Activated T-cell treated with anti-CD3 and anti-CD28 coated beads, Interleukin-2, amount 50 U/mL, for 72 hours (primary cell): ENCODE measurements around the gene CCDC92B. TPM values are rescaled to one million over a fixed set of nuclear protein-coding genes. Genes with fewer than 3 reads are reported as not detected.
"Not testable (repeated sequence)": the region's sequence is repeated elsewhere in the genome, so short reads cannot be mapped to it uniquely, and the experiment has no call there.

Experiments used
- ATAC-seq, 2 donors: fragments of 150-1000 bp; cut with Tn5 transposase; replicated peaks in 1 of 2; 2 replicates each; pipeline ENCODE4 v1.10.0; 2021; ENCODE audit warnings: moderate library complexity in 2 of 2, mild to moderate bottlenecking in 1 of 2
- DNase-seq, 2 donors: peaks; one replicate each; pipeline ENCODE4 v3.0.0; 2021 to 2022; ENCODE audit warnings: mixed read lengths in 1 of 2
- H3K27ac Mint-ChIP-seq: one replicate; pipeline ENCODE4 v1.8.0; 2022; ENCODE audit warnings: mild to moderate bottlenecking, moderate library complexity, mixed read lengths
- H3K27me3 Mint-ChIP-seq: one replicate; pipeline ENCODE4 v1.8.0; 2022; ENCODE audit warnings: low read depth, mixed read lengths
- H3K36me3 Mint-ChIP-seq, 2 donors: one replicate each; pipeline ENCODE4 v1.8.0; 2022; ENCODE audit warnings: mixed read lengths in 2 of 2, mild to moderate bottlenecking in 1 of 2; ENCODE audit not compliant: insufficient read depth in 2 of 2
- H3K4me1 Mint-ChIP-seq: one replicate; pipeline ENCODE4 v1.8.0; 2022; ENCODE audit warnings: low read depth, mixed read lengths
- H3K4me3 Mint-ChIP-seq, 2 donors: one replicate each; pipeline ENCODE4 v1.8.0; 2022; ENCODE audit warnings: mild to moderate bottlenecking in 2 of 2, mixed read lengths in 2 of 2, moderate library complexity in 2 of 2
- H3K9me3 Mint-ChIP-seq, 2 donors: one replicate each; pipeline ENCODE4 v1.8.0; 2022; ENCODE audit warnings: mixed read lengths in 2 of 2
- total RNA-seq, 2 donors: library from RNA; stranded (reverse); gene quantifications; one replicate each; pipeline ENCODE4 v1.2.3, GENCODE V29; 2022

Gene CCDC92B
- total RNA-seq, 2 donors from 2014 or later = 0.14 TPM; not detected in 1

GRCh38 chr17:2681650-2682049 lies 67.8 kb downstream of the CCDC92B start:
- DNase-seq = no peak
- peaks cover 7 to 22% of the 10 kb centered on the region in 2 donors for H3K36me3 Mint-ChIP-seq

GRCh38 chr17:2680961-2681360 lies 68.5 kb downstream of the CCDC92B start:
- no peak for DNase-seq

More at GRCh38 chr17:2681650-2682049, 67.8 kb downstream of the CCDC92B start:
- Mint-ChIP-seq H3K27me3 (no peaks in the 10 kb centered on the region), H3K4me3 (no peak overlapping the region), H3K4me1 (no peaks in the 10 kb centered on the region), H3K9me3 (no peaks in the 10 kb centered on the region), H3K27ac (no peak overlapping the region)
- ATAC-seq = no peak

GRCh38 chr17:2679247-2679646 lies 70.2 kb downstream of the CCDC92B start:
- not testable (repeated sequence) for H3K9me3 Mint-ChIP-seq, DNase-seq, ATAC-seq, H3K4me1 Mint-ChIP-seq, H3K4me3 Mint-ChIP-seq, H3K27me3 Mint-ChIP-seq
- Mint-ChIP-seq H3K36me3 (peaks cover 10 to 34% of the 10 kb centered on the region in 2 donors), H3K27ac (peak overlapping the region; percentile 2)

More at GRCh38 chr17:2680961-2681360, 68.5 kb downstream of the CCDC92B start:
- no peak overlapping the region for H3K27ac Mint-ChIP-seq
- no peaks in the 10 kb centered on the region for H3K4me1 Mint-ChIP-seq
- no peaks in the 10 kb centered on the region for H3K9me3 Mint-ChIP-seq
- no peak overlapping the region for H3K4me3 Mint-ChIP-seq
- ATAC-seq = no peak
- H3K27me3 Mint-ChIP-seq = no peaks in the 10 kb centered on the region
- H3K36me3 Mint-ChIP-seq = peaks cover 7 to 26% of the 10 kb centered on the region in 2 donors

Other genes starting within 250 kb of the CCDC92B start
- gene METTL16, start 237.8 kb downstream of the CCDC92B start, total RNA-seq = 10 to 100 TPM; 33.3 to 45.7 TPM
- gene PAFAH1B1, start 156.0 kb downstream of the CCDC92B start, total RNA-seq = 100 to 1,000 TPM; 211 to 218 TPM
- gene CLUH, start 37.9 kb downstream of the CCDC92B start, total RNA-seq = 10 to 100 TPM; 32.1 to 49.7 TPM
- gene RAP1GAP2, start 46.8 kb upstream of the CCDC92B start, total RNA-seq = 1 to 10 TPM in 1 of 2 donors, under 1 TPM in 1; 0.50 to 3.1 TPM